Measurements from ENCODE around the gene EFNA5.

Gene EFNA5

GRCh38 chr5:107419498-107419897, 251.2 kb downstream of the EFNA5 start:
- no peak overlapping the region for H3K4me3 ChIP-seq (ENCODE audit: low read length)
- DNase-seq (ENCODE audit: low read depth), result no peak
- no peak for TF ChIP-seq CTCF (conservative IDR thresholded peaks at IDR 0.05; ENCODE audit: low read length)

- DNase-seq (ENCODE audit: low read depth), result no peak
- no peak overlapping the region for H3K4me3 ChIP-seq (ENCODE audit: low read length)
- no peak for TF ChIP-seq CTCF (conservative IDR thresholded peaks at IDR 0.05; ENCODE audit: low read length)
Measured at GRCh38 chr5:107418902-107419301, 251.8 kb downstream of the EFNA5 start.

GRCh38 chr5:107418071-107418470, 252.7 kb downstream of the EFNA5 start:
- no peak for DNase-seq (ENCODE audit: low read depth)
- no peak overlapping the region for H3K4me3 ChIP-seq (ENCODE audit: low read length)
- no peak for TF ChIP-seq CTCF (conservative IDR thresholded peaks at IDR 0.05; ENCODE audit: low read length)

- no peak for DNase-seq (ENCODE audit: low read depth)
- no peak overlapping the region for H3K4me3 ChIP-seq (ENCODE audit: low read length)
- TF ChIP-seq CTCF (conservative IDR thresholded peaks at IDR 0.05; ENCODE audit: low read length), result no peak
Measured at GRCh38 chr5:107415762-107416161, 255.0 kb downstream of the EFNA5 start.

GRCh38 chr5:107414802-107415201, 255.9 kb downstream of the EFNA5 start:
- no peak overlapping the region for H3K4me3 ChIP-seq (ENCODE audit: low read length)
- DNase-seq (ENCODE audit: low read depth), result no peak
- no peak for TF ChIP-seq CTCF (conservative IDR thresholded peaks at IDR 0.05; ENCODE audit: low read length)

GRCh38 chr5:107413754-107414153, 257.0 kb downstream of the EFNA5 start:
- H3K4me3 ChIP-seq (ENCODE audit: low read length), result no peak overlapping the region
- TF ChIP-seq CTCF (conservative IDR thresholded peaks at IDR 0.05; ENCODE audit: low read length), result no peak
- no peak for DNase-seq (ENCODE audit: low read depth)

GRCh38 chr5:107408564-107408963, 262.2 kb downstream of the EFNA5 start:
- no peak overlapping the region for H3K4me3 ChIP-seq (ENCODE audit: low read length)
- no peak for DNase-seq (ENCODE audit: low read depth)
- no peak for TF ChIP-seq CTCF (conservative IDR thresholded peaks at IDR 0.05; ENCODE audit: low read length)

Measured in AG10803 (cell line).